Measurements from ENCODE around the gene PTPN14. TPM values are rescaled to one million over a fixed set of nuclear protein-coding genes. Genes with fewer than 3 reads are reported as not detected.

PTPN14 gene
- total RNA-seq, 1 donor from 2014 or later, result 24.6 TPM

GRCh38 chr1:214547747-214548146, 3.7 kb downstream of the PTPN14 start:
- no peak for TF ChIP-seq CTCF (conservative IDR thresholded peaks at IDR 0.05; ENCODE audit: low read depth, low read length)
- no peak for DNase-seq (ENCODE audit: low read depth)
- H3K4me3 ChIP-seq (ENCODE audit: low read depth, low read length), result peak overlapping the region; percentile 98

- peak overlapping the region; percentile 98 for H3K4me3 ChIP-seq (ENCODE audit: low read depth, low read length)
- DNase-seq (ENCODE audit: low read depth), result no peak
Measured at GRCh38 chr1:214546886-214547641, 4.3 kb downstream of the PTPN14 start.

GRCh38 chr1:214546084-214546483, 5.3 kb downstream of the PTPN14 start:
- no peak for TF ChIP-seq CTCF (conservative IDR thresholded peaks at IDR 0.05; ENCODE audit: low read depth, low read length)

More at GRCh38 chr1:214546886-214547641, 4.3 kb downstream of the PTPN14 start:
- no peak for TF ChIP-seq CTCF (conservative IDR thresholded peaks at IDR 0.05; ENCODE audit: low read depth, low read length)

GRCh38 chr1:214545293-214545692, 6.1 kb downstream of the PTPN14 start:
- TF ChIP-seq CTCF (conservative IDR thresholded peaks at IDR 0.05; ENCODE audit: low read depth, low read length), result no peak
- DNase-seq (ENCODE audit: low read depth), result no peak
- no peak overlapping the region for H3K4me3 ChIP-seq (ENCODE audit: low read depth, low read length)

More at GRCh38 chr1:214546084-214546483, 5.3 kb downstream of the PTPN14 start:
- H3K4me3 ChIP-seq (ENCODE audit: low read depth, low read length), result peak overlapping the region; percentile 12
- DNase-seq (ENCODE audit: low read depth), result no peak

GRCh38 chr1:214544791-214545190, 6.6 kb downstream of the PTPN14 start:
- no peak for DNase-seq (ENCODE audit: low read depth)
- no peak overlapping the region for H3K4me3 ChIP-seq (ENCODE audit: low read depth, low read length)
- no peak for TF ChIP-seq CTCF (conservative IDR thresholded peaks at IDR 0.05; ENCODE audit: low read depth, low read length)

- no peak for TF ChIP-seq CTCF (conservative IDR thresholded peaks at IDR 0.05; ENCODE audit: low read depth, low read length)
- DNase-seq (ENCODE audit: low read depth), result no peak
- no peak overlapping the region for H3K4me3 ChIP-seq (ENCODE audit: low read depth, low read length)
Measured at GRCh38 chr1:214542275-214543199, 8.9 kb downstream of the PTPN14 start.

Data from epithelial cell of proximal tubule (primary cell).